ENCODE data around the gene NAT14. TPM values are rescaled to one million over a fixed set of nuclear protein-coding genes. Genes with fewer than 3 reads are reported as not detected.

Gene NAT14
- total RNA-seq, 2 experiments from 2014 or later, result 28.3 to 29.1 TPM

DNA sequence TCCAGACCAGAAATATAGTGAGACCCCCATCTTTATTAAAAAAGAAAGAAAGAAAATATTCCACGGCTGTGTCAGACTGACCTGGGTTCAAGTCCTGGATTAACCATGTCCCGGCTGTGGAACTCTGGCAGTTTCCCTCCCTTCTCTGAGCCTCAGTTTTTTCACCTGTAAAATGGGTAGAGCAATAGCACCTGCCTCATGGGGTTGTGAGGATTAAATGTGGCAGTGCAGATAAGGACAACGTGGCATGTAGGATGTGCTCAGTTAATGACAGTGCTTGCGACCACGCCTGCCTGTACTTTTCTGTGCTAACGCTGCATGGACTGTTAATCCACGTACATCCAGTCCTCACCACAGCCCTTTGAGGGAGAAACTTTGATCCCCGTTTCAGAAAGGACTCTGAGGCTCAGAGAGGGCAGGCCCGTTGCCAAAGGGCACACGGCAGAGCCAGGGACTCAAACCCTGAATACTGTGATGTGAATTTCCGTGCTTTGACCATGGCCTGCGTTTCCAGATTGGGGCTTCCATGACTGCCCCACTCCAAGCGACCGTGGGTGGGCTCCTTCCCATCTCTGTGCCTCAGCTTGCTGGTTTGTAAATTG lies 35.8 kb downstream of the NAT14 start:
- DNase-seq (ENCODE audit: low spot score), result no peak
- no peak overlapping the region for H2AFZ ChIP-seq (ENCODE audit: low read length)
- H3K27ac ChIP-seq (ENCODE audit: low read depth, low read length, poor library complexity, severe bottlenecking), result no peak overlapping the region
- peaks cover 8% of the 10 kb centered on the region for H3K4me1 ChIP-seq (ENCODE audit: insufficient read depth, low read length, poor library complexity, severe bottlenecking)
- no peak overlapping the region for H3K4me2 ChIP-seq (ENCODE audit: low read length)
- H3K4me3 ChIP-seq (ENCODE audit: low read depth, low read length, poor library complexity, severe bottlenecking), result no peak overlapping the region
- ChIA-PET POLR2A (no interaction called here), CTCF (ENCODE audit: unreplicated experiment) (no interaction called here)
- H4K20me1 ChIP-seq (ENCODE audit: insufficient read depth, low read length), result no peaks in the 10 kb centered on the region
- H3K36me3 ChIP-seq (ENCODE audit: insufficient read depth, low read length), result no peaks in the 10 kb centered on the region
- no TSS peak for BruUV-seq (replicated peaks)
- TF ChIP-seq EZH2phosphoT487 (IDR thresholded peaks at IDR 0.05; ENCODE audit: borderline replicate concordance, low read depth, low read length), result no peak
- no peak for TF ChIP-seq CTCF (conservative IDR thresholded peaks at IDR 0.05; ENCODE audit: low read length)
- intact Hi-C loops (cut with micrococcal nuclease; ENCODE audit: unreplicated experiment), result no loop called here
- no peaks in the 10 kb centered on the region for H3K9me2 ChIP-seq (ENCODE audit: insufficient read depth, low read length)
- no peaks in the 10 kb centered on the region for H3K79me2 ChIP-seq (ENCODE audit: insufficient read depth, low read depth, low read length)
- H3K9me3 ChIP-seq (ENCODE audit: low read length), result no peaks in the 10 kb centered on the region

DNA sequence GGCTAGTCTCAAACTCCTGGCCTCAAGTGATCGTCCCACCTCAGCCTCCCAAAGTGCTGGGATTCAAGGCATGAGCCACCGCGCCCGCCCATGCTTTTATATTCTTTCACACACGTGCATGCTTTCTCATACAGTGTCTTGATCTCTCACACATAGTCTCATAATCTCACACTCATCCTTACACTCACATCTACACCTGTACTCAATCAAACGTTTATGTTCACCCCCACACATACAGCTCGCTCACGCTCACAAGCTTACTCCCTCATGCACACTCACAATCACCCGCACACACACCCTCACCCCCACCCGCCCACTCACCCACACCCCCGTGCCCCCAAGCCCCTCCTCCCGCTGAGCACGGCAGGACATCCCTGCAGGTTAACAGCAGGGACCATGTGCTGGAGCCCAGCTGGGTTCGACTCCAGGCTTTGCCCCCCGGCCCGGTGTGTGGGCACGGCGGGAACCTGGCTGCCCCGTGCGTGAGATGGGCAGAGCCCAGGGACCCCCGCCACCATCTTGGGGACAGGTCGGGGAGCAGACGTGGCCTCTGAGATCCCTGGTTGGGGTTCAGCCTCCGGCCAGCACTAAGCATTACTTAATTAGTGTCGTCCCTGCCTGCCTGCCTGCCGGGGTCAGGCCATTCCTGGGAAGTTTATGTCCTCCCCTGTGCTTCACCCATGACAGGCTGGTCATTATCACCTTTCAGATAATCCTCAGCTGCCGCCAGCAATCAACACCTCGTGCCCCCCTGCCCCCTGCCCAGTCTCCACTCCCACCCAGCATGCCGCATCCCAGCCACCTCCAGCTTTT lies 40.5 kb downstream of the NAT14 start:
- Histone ChIP-seq H3K9me2 (ENCODE audit: insufficient read depth, low read length) (no peaks in the 10 kb centered on the region), H3K27ac (ENCODE audit: low read depth, low read length, poor library complexity, severe bottlenecking) (no peak overlapping the region), H3K9me3 (ENCODE audit: low read length) (0 out of 2 replicates have a peak, but pooled peaks cover 5% of the 10 kb centered on the region), H3K4me2 (ENCODE audit: low read length) (no peak overlapping the region), H3K4me3 (ENCODE audit: low read depth, low read length, poor library complexity, severe bottlenecking) (no peak overlapping the region), H2AFZ (ENCODE audit: low read length) (no peak overlapping the region), H3K79me2 (ENCODE audit: insufficient read depth, low read depth, low read length) (no peaks in the 10 kb centered on the region), H4K20me1 (ENCODE audit: insufficient read depth, low read length) (no peaks in the 10 kb centered on the region), H3K4me1 (ENCODE audit: insufficient read depth, low read length, poor library complexity, severe bottlenecking) (no peaks in the 10 kb centered on the region), H3K36me3 (ENCODE audit: insufficient read depth, low read length) (no peaks in the 10 kb centered on the region)
- intact Hi-C loops (cut with micrococcal nuclease; ENCODE audit: unreplicated experiment), result no loop called here
- no TSS peak for BruUV-seq (replicated peaks)
- CTCF ChIA-PET (ENCODE audit: unreplicated experiment), result no interaction called here
- TF ChIP-seq CTCF (conservative IDR thresholded peaks at IDR 0.05; ENCODE audit: low read length), result no peak
- no peak for TF ChIP-seq EZH2phosphoT487 (IDR thresholded peaks at IDR 0.05; ENCODE audit: borderline replicate concordance, low read depth, low read length)
- POLR2A ChIA-PET, result no interaction called here
- DNase-seq (ENCODE audit: low spot score), result no peak

Measured in OCI-LY7 (cell line).